ENCODE results near the gene TADA2B. TPM values are rescaled to one million over a fixed set of nuclear protein-coding genes. Genes with fewer than 3 reads are reported as not detected.

The TADA2B gene
- total RNA-seq, 4 donors from 2014 or later = 55.4 to 70.2 (median 56.4) TPM

GRCh38 chr4:7042503-7043283 is 479 bp upstream of the TADA2B start:
- intact Hi-C loops (cut with DNase I; ENCODE audit: low total_unique reads) = loop anchor here (1.0 to 2.0 kb wide), 5 partner anchors 31 to 260 kb away; partner anchors contain the start of genes KIAA0232 and TBC1D14
- ATAC-seq (peak; percentile 74 to 78), DNase-seq (peak; percentile 95 to 97)
- Histone ChIP-seq H3K27ac (peak overlapping the region; percentile 63 to 73 (median 71)), H3K4me3 (peak overlapping the region; percentile 78 to 92 (median 84)), H3K36me3 (no peaks in the 10 kb centered on the region), H3K27me3 (no peaks in the 10 kb centered on the region), H3K9me3 (no peaks in the 10 kb centered on the region), H3K4me1 (peaks cover 46 to 50% of the 10 kb centered on the region in 2 donors)
- in situ Hi-C loops (cut with MboI; ENCODE audit: low sequenced_read_pairs in 4 of 4) = no loop called here
- TF ChIP-seq POLR2A (IDR thresholded peaks at IDR 0.05) (no peak), CTCF (IDR thresholded peaks at IDR 0.05 in 4 of 5, conservative IDR thresholded peaks at IDR 0.05 in 1 of 5) (peak; percentile 35 to 76 (median 76))

GRCh38 chr4:7044137-7044930 is 1.2 kb downstream of the TADA2B start:
- H3K36me3 ChIP-seq = no peaks in the 10 kb centered on the region

GRCh38 chr4:7045553-7045952 is 2.4 kb downstream of the TADA2B start:
- intact Hi-C loops (cut with DNase I; ENCODE audit: low total_unique reads) = no loop called here

More at GRCh38 chr4:7044137-7044930, 1.2 kb downstream of the TADA2B start:
- peak overlapping the region; percentile 80 to 100 (median 98) for H3K4me3 ChIP-seq
- in situ Hi-C loops (cut with MboI; ENCODE audit: low sequenced_read_pairs in 4 of 4) (no loop called here), intact Hi-C loops (cut with DNase I; ENCODE audit: low total_unique reads) (loop anchor here (1.0 kb wide), 1 partner anchor 24 kb away; the partner anchor contains the start of gene GRPEL1)
- no peaks in the 10 kb centered on the region for H3K27me3 ChIP-seq
- H3K27ac ChIP-seq = peak overlapping the region; percentile 94 to 98 (median 98)
- DNase-seq (peak in 1 of 2 donors; percentile 29), ATAC-seq (peak; percentile 25 to 36)
- TF ChIP-seq POLR2A (IDR thresholded peaks at IDR 0.05) (no peak), CTCF (IDR thresholded peaks at IDR 0.05 in 4 of 5, conservative IDR thresholded peaks at IDR 0.05 in 1 of 5) (no peak)
- no peaks in the 10 kb centered on the region for H3K9me3 ChIP-seq
- H3K4me1 ChIP-seq = peaks cover 48 to 59% of the 10 kb centered on the region in 2 donors

More at GRCh38 chr4:7045553-7045952, 2.4 kb downstream of the TADA2B start:
- ATAC-seq = no peak
- Histone ChIP-seq H3K4me1 (peaks cover 51 to 67% of the 10 kb centered on the region in 2 donors), H3K4me3 (peak overlapping the region; percentile 15 to 100 (median 88)), H3K9me3 (no peaks in the 10 kb centered on the region), H3K27ac (peak overlapping the region; percentile 94 to 98 (median 98)), H3K27me3 (no peaks in the 10 kb centered on the region), H3K36me3 (no peaks in the 10 kb centered on the region)
- DNase-seq = no peak
- TF ChIP-seq POLR2A (IDR thresholded peaks at IDR 0.05) (no peak), CTCF (IDR thresholded peaks at IDR 0.05 in 4 of 5, conservative IDR thresholded peaks at IDR 0.05 in 1 of 5) (no peak)
- in situ Hi-C loops (cut with MboI; ENCODE audit: low sequenced_read_pairs in 4 of 4) = no loop called here

All from gastrocnemius medialis (tissue), 4 donors.